GM19452 (cell line): Measurements from ENCODE around the gene NELL1.

Source experiments
- ATAC-seq: cut with Tn5 transposase; IDR thresholded peaks from one replicate; pipeline ENCODE4 v1.9.1; 2021; ENCODE audit not compliant: unreplicated experiment

The NELL1 gene

DNA sequence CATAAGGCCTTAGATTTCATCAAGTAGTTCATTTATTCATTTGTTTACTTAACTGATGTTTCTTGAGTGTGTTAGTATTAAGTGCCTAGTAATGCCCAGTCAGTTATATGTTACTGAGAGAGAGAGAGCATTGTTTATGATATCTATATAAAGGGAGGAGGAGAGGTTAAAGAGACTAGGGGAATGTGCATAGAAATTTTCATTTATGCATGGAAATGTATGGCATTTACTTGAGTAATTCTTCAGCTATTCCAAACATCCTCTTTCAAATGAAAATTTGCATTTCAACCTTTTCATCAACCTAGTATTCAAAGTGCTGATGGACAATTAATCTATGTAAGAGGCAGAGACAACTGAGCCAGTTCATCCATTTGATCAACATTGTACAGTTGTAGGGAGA is 199.7 kb downstream of the NELL1 start:
- ATAC-seq, result no peak

DNA sequence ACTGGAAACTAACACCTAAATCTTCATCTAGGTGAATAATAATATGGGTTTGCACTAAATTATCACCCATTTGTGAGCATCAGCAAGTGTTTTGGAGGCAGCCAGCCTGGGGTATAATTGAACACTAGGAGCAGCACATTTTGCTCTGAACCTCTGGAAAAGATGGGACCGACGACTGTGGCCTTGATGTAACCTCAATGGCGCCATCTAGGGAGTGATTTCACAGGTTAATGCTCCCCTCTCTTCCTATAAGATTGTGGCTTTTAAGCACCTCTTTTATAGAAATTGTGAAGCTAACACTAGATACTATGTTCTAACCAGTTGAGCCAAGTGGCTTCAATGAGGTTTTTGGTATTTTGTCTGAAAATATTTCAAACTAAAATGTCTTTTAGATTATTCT is 203.7 kb downstream of the NELL1 start:
- ATAC-seq, result no peak

DNA sequence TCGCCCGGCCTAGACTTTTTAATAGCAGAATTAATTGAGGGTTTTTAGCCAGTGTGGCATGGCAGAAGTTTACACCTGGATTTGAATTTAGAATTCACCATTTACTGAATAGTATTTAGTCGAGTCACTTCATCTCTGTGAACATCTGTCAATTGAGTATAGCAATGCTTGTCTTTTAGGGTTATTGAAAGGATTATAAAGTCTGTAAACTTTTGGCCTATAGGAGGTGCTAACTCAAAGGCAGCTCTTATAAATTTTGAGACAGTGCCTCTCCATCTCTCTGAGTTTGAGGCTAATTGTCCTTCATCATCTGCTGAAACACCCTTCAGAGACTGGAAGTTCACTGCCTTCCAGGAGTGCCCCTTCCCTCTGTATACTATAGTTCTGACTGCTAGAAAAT is 205.0 kb downstream of the NELL1 start:
- ATAC-seq, result no peak

GRCh38 chr11:20875889-20876288 is 206.5 kb downstream of the NELL1 start:
- no peak for ATAC-seq

DNA sequence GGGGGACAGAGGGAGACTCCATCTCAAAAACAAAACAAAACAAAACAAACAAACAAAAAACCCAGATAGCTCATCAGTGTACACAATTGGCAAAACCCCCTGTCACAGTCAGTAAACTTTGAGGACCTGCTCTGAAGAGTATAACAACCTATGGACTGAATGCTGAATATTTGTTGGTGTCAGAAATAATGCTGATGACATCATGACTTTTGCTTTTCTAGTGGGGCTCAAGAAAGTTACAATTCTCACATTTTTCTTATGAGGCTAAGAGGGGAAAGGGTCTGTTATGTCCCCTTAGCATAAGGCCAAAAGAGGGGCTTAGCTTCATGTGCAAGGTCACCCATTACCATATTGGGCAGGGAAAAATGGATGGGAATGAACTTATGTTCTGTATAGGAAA is 207.4 kb downstream of the NELL1 start:
- ATAC-seq, result no peak

DNA sequence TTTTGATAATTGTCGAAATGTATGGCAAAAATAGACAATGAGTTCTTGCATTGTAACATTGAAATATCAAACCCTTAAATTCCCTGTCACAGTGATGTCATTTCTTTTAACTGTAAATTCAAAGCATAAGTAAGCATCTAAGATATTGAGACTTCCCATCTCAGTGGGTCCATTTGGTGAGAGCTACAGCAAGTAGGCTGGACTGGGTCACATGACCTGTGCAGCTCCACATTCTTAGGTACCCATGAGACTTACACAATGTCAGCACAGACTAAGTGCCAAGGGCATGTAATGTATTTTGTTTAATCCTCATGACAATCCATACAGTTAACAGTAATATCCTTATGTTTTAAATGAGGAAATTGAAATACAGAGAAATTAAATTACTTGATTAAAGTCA is 210.7 kb downstream of the NELL1 start:
- ATAC-seq, result no peak

DNA sequence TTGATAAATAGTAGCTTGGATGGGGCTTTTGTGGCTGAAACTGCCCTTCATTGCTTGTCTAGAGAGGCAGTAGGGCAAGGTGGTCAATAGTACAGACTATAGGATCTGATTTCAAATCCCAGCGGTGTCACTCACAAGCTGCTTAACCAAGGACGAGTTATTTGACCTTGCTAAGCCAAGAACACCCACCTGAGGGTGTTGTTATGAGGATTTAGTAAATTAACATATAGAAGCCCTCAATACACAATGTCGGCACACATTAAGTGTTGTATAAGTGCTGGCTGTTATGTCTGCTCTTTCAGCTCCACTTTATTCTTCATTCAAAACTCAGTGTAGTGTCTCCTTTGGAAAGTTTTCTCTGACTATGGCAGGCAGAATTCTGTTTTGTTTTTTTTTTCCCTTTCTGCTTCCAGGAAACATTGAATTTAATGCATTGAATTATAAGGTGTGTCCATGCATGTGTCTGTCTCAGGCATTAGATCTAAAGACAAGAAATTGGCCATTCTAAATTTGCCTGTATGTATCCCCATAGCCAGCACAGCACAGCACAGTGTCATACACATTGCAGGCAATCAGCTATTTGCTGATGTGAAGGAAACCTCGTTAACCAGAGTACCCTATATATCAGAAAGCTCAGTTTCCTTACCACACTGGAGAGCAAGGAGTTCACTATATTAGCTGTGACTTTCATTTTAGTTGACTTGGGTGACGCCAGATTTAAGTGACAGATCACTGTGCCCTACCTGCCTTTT is 212.1 kb downstream of the NELL1 start:
- ATAC-seq, result no peak

GRCh38 chr11:20887137-20887536 is 217.8 kb downstream of the NELL1 start:
- no peak for ATAC-seq

DNA sequence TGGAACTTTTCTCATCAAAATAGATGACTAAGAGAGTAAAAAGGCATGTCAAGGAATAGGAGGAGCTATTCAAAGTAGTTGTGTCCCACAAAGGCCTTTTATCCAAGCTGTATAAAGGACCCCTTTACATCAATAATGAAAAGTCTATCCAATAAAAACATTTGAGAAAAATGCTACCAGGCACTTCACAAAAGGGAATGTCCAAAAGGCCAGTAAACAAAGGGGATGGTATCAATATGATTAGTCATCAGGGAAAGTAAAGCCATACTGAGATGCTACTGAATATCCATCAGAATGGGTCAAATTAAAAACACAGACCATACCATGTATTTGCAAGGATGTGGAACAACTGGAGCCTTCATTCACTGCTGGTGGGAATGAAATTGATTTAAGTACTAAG is 224.9 kb downstream of the NELL1 start:
- no peak for ATAC-seq

DNA sequence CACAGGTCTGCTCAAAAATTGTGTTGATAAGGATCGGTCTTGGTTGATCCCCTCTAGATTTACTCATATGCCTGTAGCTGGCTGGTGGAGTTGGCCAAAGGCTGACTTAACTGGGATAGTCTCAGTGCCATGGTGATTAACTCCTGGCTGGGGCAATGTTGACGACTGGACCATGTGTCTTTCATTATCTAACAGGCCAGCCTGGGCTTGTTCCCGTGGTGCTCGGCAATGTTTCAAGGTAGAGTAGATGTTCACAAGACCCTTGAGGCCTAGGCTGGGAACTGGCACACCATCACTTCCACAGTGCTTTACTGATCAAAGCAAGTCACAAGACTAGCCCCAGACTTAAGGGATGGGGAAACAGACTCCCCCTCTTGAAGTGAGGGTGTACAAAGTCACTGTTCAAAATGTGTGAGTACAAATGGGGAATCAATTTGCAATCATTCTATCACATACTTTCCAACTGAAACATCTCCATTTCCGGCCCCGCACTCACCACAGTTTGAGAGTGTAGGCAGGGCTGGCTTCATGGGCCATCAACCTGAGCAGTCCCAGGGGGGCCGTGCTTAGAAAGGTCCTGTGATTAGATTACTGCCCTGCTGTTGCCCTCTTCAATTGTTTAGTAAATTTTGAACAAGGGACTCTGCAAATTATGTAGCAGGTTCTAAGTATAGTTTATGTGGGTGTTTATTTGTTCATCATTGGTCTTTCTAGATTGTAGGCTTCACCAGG is 240.8 kb downstream of the NELL1 start:
- ATAC-seq, result no peak

DNA sequence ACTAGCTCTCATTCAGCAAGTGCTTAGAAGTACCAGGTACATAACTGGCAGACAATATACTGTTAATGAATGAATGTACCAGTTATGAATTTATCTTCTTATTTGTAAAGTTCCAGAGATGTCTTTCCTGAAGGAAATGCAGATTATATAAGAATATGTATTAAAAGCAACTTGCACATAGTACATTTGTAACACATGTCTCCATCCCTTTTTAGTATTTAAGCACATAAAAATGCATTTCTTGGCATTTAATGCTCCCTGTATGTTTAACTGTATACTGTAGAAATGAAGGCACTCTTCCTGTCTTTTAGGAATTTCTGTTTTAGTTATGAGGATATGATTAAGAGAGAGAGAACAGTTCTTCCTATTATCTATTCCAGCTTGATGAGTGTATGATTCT is 241.3 kb downstream of the NELL1 start:
- ATAC-seq, result no peak

DNA sequence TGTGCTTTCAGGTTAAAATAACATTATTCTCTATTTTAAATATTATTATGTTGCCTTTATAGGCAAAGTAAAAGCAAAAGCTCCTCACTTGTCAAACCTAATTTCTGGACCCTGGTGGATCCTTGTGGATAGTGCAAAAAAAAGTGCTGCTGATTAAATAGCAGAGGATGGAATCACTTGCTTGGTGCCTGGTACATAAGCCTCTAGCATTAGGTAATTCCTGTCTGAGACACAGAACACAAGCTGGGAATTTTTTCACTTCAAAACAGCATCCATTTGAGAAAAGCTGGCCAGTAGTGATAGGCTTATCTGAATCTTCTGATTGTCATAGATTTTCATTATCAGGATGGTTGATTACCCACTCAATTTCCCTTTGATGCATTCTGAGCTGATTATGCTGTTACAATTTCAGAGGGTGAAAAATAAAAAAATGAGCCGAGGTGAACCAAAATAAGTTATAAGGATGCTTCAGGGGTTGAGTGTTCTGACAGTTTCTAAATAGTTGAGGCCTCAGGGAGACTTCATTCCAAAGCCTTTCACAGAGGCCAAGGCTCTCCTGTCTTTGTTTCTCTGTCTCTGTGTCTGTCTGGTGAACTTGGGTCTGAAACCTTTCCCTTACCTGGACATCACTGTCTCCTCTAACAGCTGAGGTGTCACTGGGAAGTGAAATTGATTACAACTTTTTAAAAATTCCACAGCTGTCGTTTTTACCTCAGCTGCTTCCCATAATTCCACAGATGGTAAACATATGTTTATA is 242.9 kb downstream of the NELL1 start:
- no peak for ATAC-seq

DNA sequence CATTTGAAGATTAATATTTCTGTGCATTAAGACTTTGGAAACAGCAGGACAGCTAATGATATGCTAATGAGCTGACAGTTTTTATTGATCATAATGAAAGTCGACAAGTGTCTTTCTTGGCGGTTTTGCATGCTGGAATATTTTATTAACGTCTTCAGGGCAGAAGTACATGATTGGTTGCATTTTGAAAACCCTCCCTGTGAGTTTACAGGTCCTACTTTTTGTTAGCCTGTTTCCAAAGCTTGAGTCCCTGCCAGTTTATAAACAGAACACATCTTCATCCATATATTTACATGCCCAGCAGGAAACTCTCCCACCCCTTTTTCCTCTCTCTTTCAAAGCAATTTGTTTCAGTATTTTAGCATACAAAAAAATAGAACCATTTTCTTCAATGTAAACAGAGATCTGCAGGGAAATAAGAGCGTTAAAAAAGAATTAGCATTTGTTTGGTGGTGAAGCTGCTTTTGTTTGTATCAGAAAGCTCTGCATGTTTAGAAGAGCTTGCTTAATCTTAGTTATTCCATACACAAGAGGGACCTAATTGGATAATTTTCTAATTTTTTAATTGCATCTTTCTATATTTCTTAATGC is 243.6 kb downstream of the NELL1 start:
- no peak for ATAC-seq

DNA sequence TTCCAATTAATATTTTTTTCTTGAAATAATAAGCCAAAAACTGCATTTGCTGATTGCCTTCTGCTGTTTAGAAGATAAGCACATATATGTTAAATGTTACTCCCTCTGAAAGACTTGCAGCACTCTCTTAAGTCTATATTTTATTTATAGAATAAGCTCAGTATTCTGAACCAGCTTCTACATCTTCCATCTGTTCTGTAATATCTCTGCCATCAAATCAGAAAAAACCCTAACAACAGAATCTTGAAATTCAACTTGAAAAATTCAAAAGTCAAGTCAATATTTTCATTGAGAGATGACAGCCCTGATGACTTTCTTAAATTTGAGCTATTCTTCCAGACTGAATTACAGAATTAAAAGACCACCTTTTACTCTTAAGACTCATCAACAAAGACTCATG is 247.9 kb downstream of the NELL1 start:
- ATAC-seq, result no peak

DNA sequence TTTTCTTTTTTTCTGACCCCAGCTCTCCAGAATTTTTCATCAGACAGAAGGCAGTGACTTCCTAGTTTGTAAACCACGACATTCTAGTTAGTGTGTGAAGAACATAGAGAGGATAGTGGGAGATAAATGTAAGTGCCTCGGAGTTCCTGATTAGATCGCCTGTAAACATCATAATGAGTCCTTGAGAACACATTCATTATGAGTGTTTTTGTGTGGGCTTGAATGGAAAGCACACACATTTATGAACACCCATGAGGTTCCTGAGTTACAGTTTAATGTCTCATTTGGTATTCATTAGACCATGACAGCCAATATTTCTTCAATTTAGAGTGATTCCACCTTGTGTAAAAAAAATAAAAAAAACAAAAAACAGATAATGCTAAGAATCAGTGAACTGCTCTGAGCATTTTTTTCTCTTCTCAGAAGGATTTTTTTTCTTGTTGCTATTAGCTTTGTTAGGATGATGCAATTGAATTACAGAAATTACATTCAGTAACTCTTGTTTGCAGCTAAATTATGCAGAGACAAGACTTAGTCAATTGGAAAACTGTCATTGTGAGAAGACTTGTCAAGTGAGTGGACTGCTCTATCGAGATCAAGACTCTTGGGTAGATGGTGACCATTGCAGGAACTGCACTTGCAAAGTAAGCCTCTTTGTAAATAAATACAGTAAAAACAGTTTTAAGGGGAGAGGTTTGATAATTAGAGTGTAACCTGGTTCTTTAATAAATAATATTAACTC is 257.6 kb downstream of the NELL1 start:
- no peak for ATAC-seq

DNA sequence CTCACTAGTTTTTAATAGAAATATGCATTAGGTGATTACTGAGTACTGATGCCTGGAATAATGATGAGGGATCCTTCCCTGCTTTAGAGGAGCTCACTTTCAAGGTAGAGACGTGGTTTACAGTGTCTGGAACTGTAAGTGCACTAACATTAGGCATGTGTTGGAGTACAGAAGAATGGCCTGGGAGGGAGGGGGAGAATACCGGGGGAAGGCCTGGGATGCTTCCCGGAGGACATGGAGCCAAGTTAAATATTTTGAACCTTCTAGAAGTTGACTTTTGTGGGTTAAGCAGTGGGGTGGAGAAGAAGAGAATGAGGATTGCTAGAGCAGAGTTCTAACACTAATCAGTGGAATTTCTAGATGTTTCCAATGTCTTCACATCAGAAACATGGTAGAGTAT is 261.6 kb downstream of the NELL1 start:
- ATAC-seq, result no peak

GRCh38 chr11:20933086-20933485 is 263.7 kb downstream of the NELL1 start:
- ATAC-seq, result no peak

- no peak for ATAC-seq
These were observed 264.6 kb downstream of the NELL1 start for GRCh38 chr11:20933958-20934357.

DNA sequence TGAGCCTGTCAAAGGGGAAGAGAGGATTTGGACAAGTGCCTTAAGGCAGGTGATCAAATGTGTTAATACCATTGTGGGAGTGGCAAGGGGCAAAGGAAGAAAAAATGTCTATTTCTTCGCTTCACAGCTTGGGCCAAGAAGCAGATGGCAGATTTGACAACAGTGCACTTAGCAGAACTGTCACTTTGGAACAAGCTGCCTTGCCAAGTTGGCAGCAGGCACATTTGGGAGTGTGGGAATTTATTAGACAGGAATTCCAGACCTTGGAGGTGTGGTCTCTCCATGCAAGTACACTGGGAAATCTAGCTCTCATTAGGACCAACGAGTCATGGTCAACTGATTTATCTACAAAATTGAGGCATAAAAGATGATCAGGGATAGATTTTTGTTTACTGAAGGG is 265.1 kb downstream of the NELL1 start:
- no peak for ATAC-seq

DNA sequence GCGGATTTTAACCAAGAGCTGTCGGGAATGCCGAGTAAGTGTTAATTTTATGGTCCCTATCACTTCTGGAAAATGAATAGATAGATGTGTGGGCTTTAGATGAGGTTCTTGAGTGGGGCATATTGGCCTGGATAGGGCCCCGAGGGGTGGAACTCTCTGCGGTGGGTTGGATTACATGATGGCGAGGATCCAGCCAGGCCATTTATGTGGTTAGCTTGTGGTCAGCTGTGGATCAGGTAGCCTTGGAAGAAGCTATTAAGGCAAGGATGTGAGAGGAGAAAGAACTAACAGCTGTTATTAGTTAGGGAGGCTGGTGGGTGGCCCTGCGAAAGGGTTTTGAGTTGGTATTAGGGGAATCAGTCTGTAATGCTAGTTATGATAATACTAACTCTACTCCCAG is 268.4 kb downstream of the NELL1 start:
- ATAC-seq, result no peak

DNA sequence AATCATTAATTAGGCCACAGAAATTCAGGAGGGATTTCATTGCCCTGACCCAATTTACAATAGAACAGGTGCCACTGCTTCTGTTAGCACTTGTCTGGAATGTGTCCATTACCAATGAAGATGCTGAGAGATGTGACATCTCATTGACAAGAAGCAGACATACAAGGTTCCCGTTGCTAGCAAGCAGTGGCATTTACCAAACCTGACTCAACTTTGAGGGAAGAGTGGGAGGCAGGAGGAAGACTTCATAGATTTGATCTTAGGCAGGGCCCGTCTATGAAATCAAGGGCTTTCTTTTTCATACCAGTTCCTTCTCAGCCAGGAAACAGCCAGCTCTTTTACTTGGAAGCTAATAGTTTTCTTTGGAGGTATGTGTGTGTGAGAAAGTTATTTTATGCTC is 280.2 kb downstream of the NELL1 start:
- ATAC-seq, result no peak
